HepG2 (cell line): ENCODE results near the gene SKIDA1. TPM values are rescaled to one million over a fixed set of nuclear protein-coding genes. Genes with fewer than 3 reads are reported as not detected.
A peak's percentile ranks its signal among the peaks of the same experiment; 100 is the strongest.

Experiments used
- CBFB ChIP-seq: sonication (generic); formaldehyde crosslinking; IDR thresholded peaks from 2 replicates; pipeline ENCODE4 v1.4.0; 2020; ENCODE audit warnings: missing genetic modification reagents
- EZH2 ChIP-seq: conservative IDR thresholded peaks from 2 replicates; pipeline ENCODE4 v1.6.1; 2012; ENCODE audit warnings: mild to moderate bottlenecking, low read depth, low read length, moderate library complexity
- GMEB1 ChIP-seq: sonication (generic); formaldehyde crosslinking; IDR thresholded peaks from 2 replicates; pipeline ENCODE4 v1.5.1; 2020; ENCODE audit warnings: missing genetic modification reagents, mild to moderate bottlenecking, borderline replicate concordance
- GZF1 ChIP-seq: sonication (generic); formaldehyde crosslinking; IDR thresholded peaks from 2 replicates; pipeline ENCODE4 v1.5.1; 2020; ENCODE audit warnings: mild to moderate bottlenecking, missing genetic modification reagents
- HNRNPK ChIP-seq: fragments of 200-400 bp; formaldehyde crosslinking; IDR thresholded peaks from 2 replicates; pipeline ENCODE4 v1.6.1; 2018; ENCODE audit warnings: low read length, low read depth, moderate library complexity, mild to moderate bottlenecking; ENCODE audit not compliant: poor library complexity, severe bottlenecking
- IKZF5 ChIP-seq: IDR thresholded peaks from 2 replicates; pipeline ENCODE4 v1.6.1; 2018; ENCODE audit warnings: missing genetic modification reagents, mild to moderate bottlenecking, missing compliant biosample characterization
- KDM2A ChIP-seq: sonication (generic); formaldehyde crosslinking; IDR thresholded peaks from 2 replicates; pipeline ENCODE4 v1.4.0; 2020; ENCODE audit warnings: low read depth, missing genetic modification reagents, borderline replicate concordance
- MTA1 ChIP-seq: sonication (generic); formaldehyde crosslinking; IDR thresholded peaks from 2 replicates; pipeline ENCODE4 v1.4.0; 2020; ENCODE audit warnings: missing genetic modification reagents, mild to moderate bottlenecking, borderline replicate concordance
- MTF1 ChIP-seq: sonication (generic); formaldehyde crosslinking; IDR thresholded peaks from 2 replicates; pipeline ENCODE4 v1.5.0; 2020; ENCODE audit warnings: missing genetic modification reagents
- NFATC3 ChIP-seq: sonication (generic); formaldehyde crosslinking; IDR thresholded peaks from 2 replicates; pipeline ENCODE4 v1.5.1; 2020; ENCODE audit warnings: mild to moderate bottlenecking, missing genetic modification reagents
- NFE2 ChIP-seq: sonication (generic); formaldehyde crosslinking; IDR thresholded peaks from 2 replicates; pipeline ENCODE4 v1.4.0; 2020; ENCODE audit warnings: missing genetic modification reagents
- PBX2 ChIP-seq: IDR thresholded peaks from 2 replicates; pipeline ENCODE4 v1.6.1; 2016; ENCODE audit warnings: control low read depth
- RCOR2 ChIP-seq: IDR thresholded peaks from 2 replicates; pipeline ENCODE4 v1.6.1; 2016; ENCODE audit warnings: missing biosample characterization, missing genetic modification reagents
- TAF15 ChIP-seq: fragments of 200-400 bp; formaldehyde crosslinking; IDR thresholded peaks from one replicate; pipeline ENCODE4 v1.6.1; 2018; ENCODE audit warnings: mild to moderate bottlenecking, low read depth, low read length; ENCODE audit not compliant: poor library complexity, severe bottlenecking
- TBX2 ChIP-seq: sonication (generic); formaldehyde crosslinking; IDR thresholded peaks from 2 replicates; pipeline ENCODE4 v1.5.0; 2020; ENCODE audit warnings: missing genetic modification reagents, mild to moderate bottlenecking, borderline replicate concordance
- TCF12 ChIP-seq, 2 experiments: fragments of 450-650 bp in 1 of 2; sonication (generic) in 1 of 2; formaldehyde crosslinking in 1 of 2; IDR thresholded peaks; 2 replicates each; pipeline versions ENCODE4 v1.6.1 to v1.8.0; 2017 to 2022; ENCODE audit warnings: antibody characterized with exemption in 1 of 2, mild to moderate bottlenecking in 1 of 2, missing genetic modification reagents in 1 of 2, moderate library complexity in 1 of 2
- YY1 ChIP-seq: IDR thresholded peaks from 2 replicates; pipeline ENCODE4 v1.6.1; 2011; ENCODE audit warnings: low read length, low read depth, moderate library complexity, mild to moderate bottlenecking; ENCODE audit not compliant: insufficient read depth, insufficient replicate concordance
- ZFP36L2 ChIP-seq: sonication (generic); formaldehyde crosslinking; IDR thresholded peaks from 2 replicates; pipeline ENCODE4 v1.4.0; 2020; ENCODE audit warnings: missing genetic modification reagents
- ZNF10 ChIP-seq: sonication (generic); formaldehyde crosslinking; IDR thresholded peaks from 2 replicates; pipeline ENCODE4 v1.4.0; 2020; ENCODE audit warnings: mild to moderate bottlenecking, low read depth, missing genetic modification reagents, borderline replicate concordance
- ZNF3 ChIP-seq: IDR thresholded peaks from 2 replicates; pipeline ENCODE4 v1.7.0; 2017; ENCODE audit warnings: inconsistent platforms
- ZNF30 ChIP-seq: sonication (generic); formaldehyde crosslinking; IDR thresholded peaks from 2 replicates; pipeline ENCODE4 v1.5.0; 2020; ENCODE audit warnings: mild to moderate bottlenecking, missing genetic modification reagents
- ZNF597 ChIP-seq: sonication (generic); formaldehyde crosslinking; IDR thresholded peaks from 2 replicates; pipeline ENCODE4 v1.5.0; 2020; ENCODE audit warnings: missing genetic modification reagents
- ZNF614 ChIP-seq: IDR thresholded peaks from 2 replicates; pipeline ENCODE4 v1.6.1; 2018; ENCODE audit warnings: missing biosample characterization, missing genetic modification reagents, inconsistent platforms, borderline replicate concordance
- ZNF7 ChIP-seq: IDR thresholded peaks from 2 replicates; pipeline ENCODE4 v1.6.1; 2016; ENCODE audit warnings: missing biosample characterization, missing genetic modification reagents
- ZNF790 ChIP-seq: sonication (generic); formaldehyde crosslinking; IDR thresholded peaks from 2 replicates; pipeline ENCODE4 v1.8.0; 2022; ENCODE audit warnings: missing genetic modification reagents, mild to moderate bottlenecking, borderline replicate concordance
- polyA plus RNA-seq, 8 experiments: library from polyadenylated mRNA; depleted of rRNA in 3 of 8; stranded (reverse) in 7 of 8; unstranded in 1 of 8; fragments of >200 nt; fragmentation: Illumina TruSeq in 4 of 8; extraction: Trizol in 4 of 8; gene quantifications; 2 replicates each; pipeline versions ENCODE4 v1.2.1 to v1.2.3, GENCODE V29; 2011 to 2016; ENCODE audit warnings: low read depth in 4 of 8, missing spikeins in 1 of 8, mixed read lengths in 1 of 8; ENCODE audit not compliant: insufficient read depth in 1 of 8
- total RNA-seq, 5 experiments: library from RNA; depleted of rRNA; stranded (reverse); fragments of >200 nt; fragmentation: Illumina TruSeq; extraction: Trizol; gene quantifications; 2 replicates each; pipeline ENCODE4 v1.2.3, GENCODE V29; 2016; ENCODE audit warnings: low read depth in 1 of 5

Gene SKIDA1
- total and polyA plus RNA-seq, 2 of the 13 experiments (the other 11 are each of a cell fraction or from before 2014, with no cell fraction given): 0.73 to 1.5 TPM

- TF ChIP-seq EZH2 (no peak), ZFP36L2 (0 out of 2 replicates have a peak, but pooled peaks have one; percentile 79), GZF1 (CRISPR knock-in tag) (no peak), NFE2 (CRISPR knock-in tag) (no peak), ZNF597 (no peak), KDM2A (CRISPR knock-in tag) (peak; percentile 95), NFATC3 (CRISPR knock-in tag) (no peak), CBFB (no peak), ZNF614 (no peak), RCOR2 (CRISPR knock-in tag) (no peak), TAF15 (peak; percentile 22), ZNF790 (CRISPR knock-in tag) (no peak), TCF12 (IDR thresholded peaks at IDR 0.05) (no peak), TCF12 (CRISPR knock-in tag; IDR thresholded peaks at IDR 0.05) (no peak), YY1 (peak; percentile 9), PBX2 (CRISPR knock-in tag) (no peak), ZNF10 (no peak), TBX2 (CRISPR knock-in tag) (peak; percentile 14; the same call in 1 of the 2 replicates), GMEB1 (no peak), HNRNPK (peak; percentile 18), IKZF5 (CRISPR knock-in tag) (no peak; the same call in 1 of the 2 replicates), ZNF3 (CRISPR knock-in tag) (no peak), MTA1 (CRISPR knock-in tag) (peak; percentile 54; the same call in 1 of the 2 replicates), ZNF7 (CRISPR knock-in tag) (no peak), MTF1 (CRISPR knock-in tag) (0 out of 2 replicates have a peak, but pooled peaks have one; percentile 79), ZNF30 (CRISPR knock-in tag) (no peak)
Observed at GRCh38 chr10:21494191-21495001, 31.1 kb downstream of the SKIDA1 start (continued).
